Measurements from ENCODE around the gene HECTD2. TPM values are rescaled to one million over a fixed set of nuclear protein-coding genes. Genes with fewer than 3 reads are reported as not detected.
A peak's percentile ranks its signal among the peaks of the same experiment; 100 is the strongest.
"Not testable (repeated sequence)": the region's sequence is repeated elsewhere in the genome, so short reads cannot be mapped to it uniquely, and the experiment has no call there.

The HECTD2 gene
- total RNA-seq = 1 to 10 TPM; 3.2 to 6.7 (median 3.7) TPM

DNA sequence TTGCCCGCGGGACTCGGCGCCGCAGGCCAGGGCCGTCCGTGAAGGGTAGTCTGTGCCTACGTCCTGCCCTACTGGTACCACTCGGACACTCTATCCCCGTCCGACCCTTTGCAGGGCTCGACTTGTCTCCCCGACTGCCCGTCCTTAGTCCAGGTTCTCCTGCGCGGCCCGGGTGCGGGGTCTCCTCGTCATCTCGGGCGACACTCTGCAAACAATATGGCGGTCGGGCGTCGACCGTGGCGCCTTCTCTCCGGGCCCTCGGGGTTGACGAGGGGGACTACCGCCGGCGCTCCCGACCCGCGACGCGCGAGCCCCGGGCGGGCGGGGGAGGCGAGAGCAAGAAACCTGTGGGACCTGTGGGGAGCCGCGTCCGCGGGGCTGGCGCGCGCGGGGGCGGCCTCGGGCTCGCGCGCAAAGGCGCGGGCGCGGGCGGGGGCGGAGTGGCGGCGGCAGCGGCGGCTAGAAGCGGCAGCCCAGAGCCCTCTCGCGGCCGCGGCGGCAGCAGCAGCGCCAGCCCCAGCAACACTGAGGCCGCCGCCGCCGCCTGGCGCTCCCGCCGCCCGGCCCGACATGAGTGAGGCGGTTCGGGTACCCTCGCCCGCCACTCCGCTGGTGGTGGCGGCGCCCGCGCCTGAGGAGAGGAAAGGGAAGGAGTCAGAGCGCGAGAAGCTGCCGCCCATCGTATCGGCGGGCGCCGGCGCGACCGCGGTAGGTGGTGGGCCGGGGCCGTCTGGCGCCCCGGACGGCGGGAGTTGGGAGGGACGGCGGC lies at the start of gene HECTD2:
Gene HECTD2, plus strand, starts transcription at position 476 of the 769 bp plus-strand sequence. Its CDS starts 95 bp downstream, at position 571.
- H3K4me3 Mint-ChIP-seq = peak within 1 kb of the TSS; percentile 85
- H3K36me3 Mint-ChIP-seq (ENCODE audit: insufficient read depth) = no peaks in the 10 kb centered on the region
- no peaks in the 10 kb centered on the region for H3K9me3 Mint-ChIP-seq
- no peaks in the 10 kb centered on the region for H3K27me3 Mint-ChIP-seq (ENCODE audit: low read depth)
- peak; percentile 87 to 91 for ATAC-seq
- H3K4me1 Mint-ChIP-seq (ENCODE audit: low read depth) = peaks cover 22% of the 10 kb centered on the region
- peak; percentile 81 for DNase-seq

- H3K27me3 Mint-ChIP-seq (ENCODE audit: low read depth) = peaks cover 39% of the 10 kb centered on the region
- ATAC-seq (no peak), DNase-seq (no peak)
- no peaks in the 10 kb centered on the region for H3K9me3 Mint-ChIP-seq
- H3K4me1 Mint-ChIP-seq (ENCODE audit: low read depth) = no peaks in the 10 kb centered on the region
- H3K36me3 Mint-ChIP-seq (ENCODE audit: insufficient read depth) = no peaks in the 10 kb centered on the region
- H3K4me3 Mint-ChIP-seq = no peak overlapping the region
Measured at GRCh38 chr10:91360461-91360860, 49.7 kb upstream of the HECTD2 start.

GRCh38 chr10:91365519-91365918 lies 44.6 kb upstream of the HECTD2 start:
- not testable (repeated sequence) for DNase-seq; ATAC-seq; H3K9me3 Mint-ChIP-seq; H3K4me3 Mint-ChIP-seq; H3K36me3 Mint-ChIP-seq (ENCODE audit: insufficient read depth); H3K4me1 Mint-ChIP-seq (ENCODE audit: low read depth)
- H3K27me3 Mint-ChIP-seq (ENCODE audit: low read depth) = peaks cover 41% of the 10 kb centered on the region

GRCh38 chr10:91366704-91367103 lies 43.4 kb upstream of the HECTD2 start:
- H3K4me1 Mint-ChIP-seq (ENCODE audit: low read depth) = no peaks in the 10 kb centered on the region
- no peak overlapping the region for H3K4me3 Mint-ChIP-seq
- ATAC-seq = no peak
- H3K9me3 Mint-ChIP-seq = no peaks in the 10 kb centered on the region
- H3K27me3 Mint-ChIP-seq (ENCODE audit: low read depth) = peaks cover 38% of the 10 kb centered on the region
- DNase-seq = no peak
- no peaks in the 10 kb centered on the region for H3K36me3 Mint-ChIP-seq (ENCODE audit: insufficient read depth)

DNA sequence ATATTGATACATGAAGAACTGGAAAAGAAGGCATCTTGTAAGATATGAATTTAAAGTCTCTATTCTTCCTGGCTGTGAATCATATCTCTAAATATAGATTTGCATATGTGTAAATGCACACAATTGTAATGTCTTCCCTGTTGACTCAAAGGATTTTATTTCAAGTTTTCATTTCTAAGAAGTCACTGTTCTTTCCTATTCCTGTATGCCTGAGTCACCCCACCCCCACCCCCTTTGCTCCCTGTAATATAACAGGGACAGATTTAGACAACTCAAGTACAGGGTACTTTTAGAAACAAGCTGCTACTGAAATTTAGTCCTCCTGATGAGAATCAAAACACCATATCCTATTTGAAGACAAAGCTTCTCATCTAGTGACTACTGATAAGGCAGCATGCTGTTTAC lies 43.0 kb upstream of the HECTD2 start:
- no peaks in the 10 kb centered on the region for H3K4me1 Mint-ChIP-seq (ENCODE audit: low read depth)
- H3K9me3 Mint-ChIP-seq = no peaks in the 10 kb centered on the region
- peaks cover 35% of the 10 kb centered on the region for H3K27me3 Mint-ChIP-seq (ENCODE audit: low read depth)
- peak in 1 of 2 donors; percentile 41 for ATAC-seq
- no peaks in the 10 kb centered on the region for H3K36me3 Mint-ChIP-seq (ENCODE audit: insufficient read depth)
- no peak overlapping the region for H3K4me3 Mint-ChIP-seq
- DNase-seq = no peak

DNA sequence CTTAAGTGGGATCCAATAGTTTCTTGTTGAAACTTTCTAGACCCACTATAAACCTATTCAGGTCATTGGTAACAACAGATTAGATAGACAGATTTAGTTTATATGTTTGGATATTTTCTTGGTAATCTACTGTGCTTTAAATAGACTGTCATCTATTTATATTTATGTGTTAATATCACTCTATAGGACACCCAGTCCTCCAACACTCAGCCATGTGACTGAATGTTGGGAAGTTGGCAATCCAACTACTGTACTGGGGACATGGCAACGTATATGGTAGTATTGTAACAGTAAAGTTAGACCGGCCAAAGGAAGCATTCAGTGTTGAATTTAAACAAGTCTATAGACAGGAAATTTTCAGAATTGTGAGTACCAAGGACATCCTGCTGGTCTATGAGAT lies 42.6 kb upstream of the HECTD2 start:
- H3K36me3 Mint-ChIP-seq (ENCODE audit: insufficient read depth) = no peaks in the 10 kb centered on the region
- no peaks in the 10 kb centered on the region for H3K9me3 Mint-ChIP-seq
- DNase-seq (no peak), ATAC-seq (no peak)
- peaks cover 34% of the 10 kb centered on the region for H3K27me3 Mint-ChIP-seq (ENCODE audit: low read depth)
- H3K4me3 Mint-ChIP-seq = no peak overlapping the region
- H3K4me1 Mint-ChIP-seq (ENCODE audit: low read depth) = no peaks in the 10 kb centered on the region

DNA sequence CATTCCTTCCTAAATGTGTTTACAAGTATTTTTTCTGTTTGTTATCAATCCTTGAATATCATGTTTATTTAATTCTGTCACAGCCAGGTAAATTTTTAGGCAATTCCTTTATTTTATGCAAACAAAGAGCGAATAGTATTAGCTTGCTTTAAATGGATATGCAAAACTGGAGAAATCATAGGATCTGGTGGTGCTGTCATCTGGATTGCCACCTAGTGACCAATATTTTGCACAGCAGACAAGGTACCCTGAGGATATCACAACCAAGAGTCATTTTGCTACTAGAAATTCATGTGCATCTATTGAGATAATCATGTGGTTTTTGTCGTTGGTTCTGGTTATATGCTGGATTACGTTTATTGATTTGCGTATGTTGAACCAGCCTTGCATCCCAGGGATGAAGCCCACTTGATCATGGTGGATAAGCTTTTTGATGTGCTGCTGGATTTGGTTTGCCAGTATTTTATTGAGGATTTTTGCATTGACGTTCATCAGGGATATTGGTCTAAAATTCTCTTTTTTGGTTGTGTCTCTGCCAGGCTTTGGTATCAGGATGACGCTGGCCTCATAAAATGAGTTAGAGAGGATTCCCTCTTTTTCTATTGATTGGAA lies 40.1 kb upstream of the HECTD2 start:
- DNase-seq; H3K4me1 Mint-ChIP-seq (ENCODE audit: low read depth); H3K36me3 Mint-ChIP-seq (ENCODE audit: insufficient read depth); H3K4me3 Mint-ChIP-seq; ATAC-seq: not testable (repeated sequence)
- Mint-ChIP-seq H3K27me3 (ENCODE audit: low read depth) (peaks cover 19% of the 10 kb centered on the region), H3K9me3 (peaks cover 18% of the 10 kb centered on the region)

DNA sequence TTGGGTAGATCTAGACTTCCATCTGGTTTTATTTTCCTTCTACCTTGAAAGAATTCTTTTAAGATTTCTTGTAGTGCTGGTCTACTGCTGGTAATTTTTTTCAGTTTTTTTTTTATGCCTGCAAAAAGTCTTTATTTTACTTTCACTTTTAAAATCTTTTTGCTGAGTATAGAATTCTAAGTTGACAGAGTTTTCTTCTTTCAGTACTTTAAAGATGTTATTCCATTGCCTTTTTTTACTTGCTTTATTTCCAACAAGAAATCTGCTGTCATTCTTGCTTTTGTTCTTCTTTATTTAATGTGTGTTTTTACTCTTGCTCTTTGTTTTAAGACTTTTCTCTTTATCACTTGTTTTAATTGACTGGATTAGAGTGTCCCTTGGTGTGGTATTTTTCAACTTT lies 36.1 kb upstream of the HECTD2 start:
- no peak overlapping the region for H3K4me3 Mint-ChIP-seq

DNA sequence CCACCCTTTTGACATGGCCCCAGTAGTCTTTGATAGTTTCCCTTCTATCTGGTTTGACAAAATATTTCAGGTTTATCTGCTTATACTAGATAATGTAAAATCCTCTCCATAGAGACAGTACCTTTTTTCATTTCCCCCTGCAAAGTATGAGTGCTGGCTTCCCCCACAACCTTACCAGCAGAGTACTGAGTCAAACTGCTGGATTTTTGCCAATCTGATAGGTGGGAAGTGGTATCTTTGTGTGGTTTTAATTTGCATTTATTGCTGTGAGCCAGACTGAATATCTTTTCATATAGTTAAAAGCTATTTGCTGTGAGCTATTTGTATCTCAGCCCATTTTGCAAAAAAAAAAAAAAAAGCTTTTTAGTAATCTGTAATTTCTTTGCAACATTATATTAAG lies 32.1 kb upstream of the HECTD2 start:
- H3K9me3 Mint-ChIP-seq = peaks cover 39% of the 10 kb centered on the region
- H3K4me3 Mint-ChIP-seq = no peak overlapping the region
- peak; percentile 97 to 98 for ATAC-seq
- DNase-seq = no peak
- H3K36me3 Mint-ChIP-seq (ENCODE audit: insufficient read depth) = peaks cover 3% of the 10 kb centered on the region
- peaks cover 21% of the 10 kb centered on the region for H3K4me1 Mint-ChIP-seq (ENCODE audit: low read depth)
- H3K27me3 Mint-ChIP-seq (ENCODE audit: low read depth) = peaks cover 12% of the 10 kb centered on the region

More for the DNA sequence above, 36.1 kb upstream of the HECTD2 start:
- Mint-ChIP-seq H3K36me3 (ENCODE audit: insufficient read depth) (peaks cover 3% of the 10 kb centered on the region), H3K27me3 (ENCODE audit: low read depth) (peaks cover 14% of the 10 kb centered on the region), H3K9me3 (peaks cover 40% of the 10 kb centered on the region), H3K4me1 (ENCODE audit: low read depth) (peaks cover 15% of the 10 kb centered on the region)
- no peak for DNase-seq
- no peak for ATAC-seq

- Mint-ChIP-seq H3K36me3 (ENCODE audit: insufficient read depth) (no peaks in the 10 kb centered on the region), H3K4me3 (no peak overlapping the region), H3K27me3 (ENCODE audit: low read depth) (peaks cover 22% of the 10 kb centered on the region), H3K9me3 (peaks cover 14% of the 10 kb centered on the region), H3K4me1 (ENCODE audit: low read depth) (peaks cover 21% of the 10 kb centered on the region)
- DNase-seq (no peak), ATAC-seq (no peak)
Measured at GRCh38 chr10:91380873-91381256, 29.3 kb upstream of the HECTD2 start.

GRCh38 chr10:91381257-91381891 lies 28.8 kb upstream of the HECTD2 start:
- peaks cover 21% of the 10 kb centered on the region for H3K4me1 Mint-ChIP-seq (ENCODE audit: low read depth)
- H3K27me3 Mint-ChIP-seq (ENCODE audit: low read depth) = peaks cover 22% of the 10 kb centered on the region
- H3K9me3 Mint-ChIP-seq = peaks cover 10% of the 10 kb centered on the region
- ATAC-seq = no peak
- no peak for DNase-seq
- H3K4me3 Mint-ChIP-seq = no peak overlapping the region
- H3K36me3 Mint-ChIP-seq (ENCODE audit: insufficient read depth) = no peaks in the 10 kb centered on the region

DNA sequence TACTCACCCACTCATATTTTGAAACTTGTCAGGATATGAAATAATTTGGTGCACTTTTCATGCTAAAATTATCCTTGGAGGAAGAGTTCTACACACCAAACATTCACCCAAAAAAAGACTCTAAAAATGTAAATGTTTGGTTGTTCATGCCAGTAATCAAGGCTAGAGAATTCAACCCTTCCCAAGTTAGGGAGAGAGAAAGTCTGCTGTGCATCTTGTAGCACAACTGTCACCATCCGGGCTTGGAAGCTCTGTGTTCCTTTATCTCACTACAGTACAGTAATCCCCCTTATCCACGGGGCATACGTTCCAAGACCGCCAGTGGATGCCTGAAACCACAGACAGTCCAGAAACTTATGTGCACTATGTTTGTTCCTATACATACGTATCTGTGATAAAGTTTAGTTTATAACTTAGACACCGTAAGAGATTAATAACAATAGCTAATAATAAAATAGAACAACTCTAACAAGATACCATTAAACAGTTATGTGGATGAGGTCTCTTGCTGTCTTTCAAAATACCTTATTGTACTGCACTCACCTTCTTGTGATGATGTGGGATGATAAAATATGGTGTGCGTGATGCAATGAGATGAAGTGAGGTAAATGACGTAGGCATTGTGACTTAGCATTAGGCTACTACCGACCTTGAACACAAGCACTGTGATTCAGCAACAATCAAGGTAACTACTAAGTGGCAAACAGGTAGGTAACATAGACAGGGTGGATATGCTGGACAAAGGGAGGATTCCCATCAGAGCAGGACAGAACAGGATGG lies 24.6 kb upstream of the HECTD2 start:
- Mint-ChIP-seq H3K9me3 (no peaks in the 10 kb centered on the region), H3K36me3 (ENCODE audit: insufficient read depth) (no peaks in the 10 kb centered on the region), H3K4me1 (ENCODE audit: low read depth) (peaks cover 5% of the 10 kb centered on the region)

DNA sequence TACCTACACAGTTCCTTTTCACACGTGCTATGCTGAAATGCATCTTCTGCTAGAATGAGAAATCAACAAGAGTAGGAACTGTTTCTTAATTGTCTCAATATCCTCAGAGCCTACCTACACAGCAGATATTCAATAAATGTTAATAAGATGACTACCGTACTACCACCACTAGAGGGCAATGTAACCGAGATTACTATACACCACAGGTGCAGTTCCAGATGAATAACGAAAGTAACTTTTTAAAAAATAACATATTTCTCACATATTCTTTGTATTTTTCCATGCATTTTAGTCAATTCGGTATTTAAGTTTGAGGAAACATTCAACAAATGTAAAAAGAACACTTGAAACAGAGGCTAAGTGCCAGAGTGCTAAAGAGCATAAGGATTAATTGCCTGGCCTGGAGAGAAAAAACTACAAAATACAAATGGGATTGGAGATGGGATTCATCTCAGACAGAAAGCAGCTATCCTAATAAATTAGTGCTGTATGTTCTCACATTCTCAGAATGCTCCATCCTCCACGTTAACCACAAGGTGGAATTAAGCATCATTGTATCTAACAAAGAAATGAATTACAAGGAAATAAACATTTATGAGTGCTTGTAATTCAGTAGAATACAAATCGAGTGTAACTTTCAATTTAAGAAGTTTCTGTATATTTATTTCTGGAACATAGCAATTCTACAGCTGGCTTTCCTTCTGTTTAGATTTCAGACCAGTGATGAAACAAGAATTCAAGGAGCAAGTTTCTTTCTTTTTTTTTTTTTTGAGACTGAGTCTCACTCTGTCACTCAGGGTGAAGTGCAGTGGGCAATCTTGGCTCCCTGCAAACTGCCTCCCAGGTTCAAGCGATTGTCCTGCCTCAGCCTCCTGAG lies 20.3 kb upstream of the HECTD2 start:
- Mint-ChIP-seq H3K36me3 (ENCODE audit: insufficient read depth) (no peaks in the 10 kb centered on the region), H3K4me1 (ENCODE audit: low read depth) (peaks cover 5% of the 10 kb centered on the region), H3K4me3 (no peak overlapping the region), H3K9me3 (no peaks in the 10 kb centered on the region), H3K27me3 (ENCODE audit: low read depth) (peaks cover 25% of the 10 kb centered on the region)
- ATAC-seq (peak; percentile 76 to 85), DNase-seq (no peak)

More for the DNA sequence above, 24.6 kb upstream of the HECTD2 start:
- DNase-seq (no peak), ATAC-seq (no peak)
- H3K27me3 Mint-ChIP-seq (ENCODE audit: low read depth) = peaks cover 35% of the 10 kb centered on the region
- no peak overlapping the region for H3K4me3 Mint-ChIP-seq

All from activated T-cell treated with anti-CD3 and anti-CD28 coated beads, Interleukin-2, amount 50 U/mL, for 4 hours (primary cell).